MCF 10A (cell line): ENCODE data around the gene GAMT. TPM values are rescaled to one million over a fixed set of nuclear protein-coding genes. Genes with fewer than 3 reads are reported as not detected.

Source experiments
- BruUV-seq: library from RNA; stranded (reverse); fragments of 400-500 nt; replicated peaks from 2 replicates; lab custom pipeline; 2021; lab: Mats Ljungman, UMichigan
- CTCF ChIA-PET: fragments of 300-600 bp; sonication (Branson Sonifier 250); formaldehyde crosslinking; extraction: SDS; loops from one replicate; lab custom pipeline; 2021; ENCODE audit warnings: antibody characterized with exemption, inconsistent platforms; lab: Yijun Ruan, JAX
- POLR2A ChIA-PET: fragments of 300-600, 350-650 bp; sonication (Branson Sonifier 250); formaldehyde crosslinking; extraction: SDS; loops from one replicate; lab custom pipeline; 2020; ENCODE audit warnings: antibody characterized with exemption, inconsistent platforms; lab: Yijun Ruan, JAX
- DNase-seq: peaks from one replicate; pipeline ENCODE4 v3.0.0-alpha.2; 2018; ENCODE audit not compliant: unreplicated experiment
- H3K27ac Mint-ChIP-seq: one replicate; pipeline ENCODE4 v1.8.0; 2022; ENCODE audit warnings: mild to moderate bottlenecking, low read depth, mixed read lengths; ENCODE audit not compliant: unreplicated experiment
- H3K27me3 Mint-ChIP-seq: one replicate; pipeline ENCODE4 v1.8.0; 2022; ENCODE audit warnings: mixed read lengths; ENCODE audit not compliant: insufficient read depth, unreplicated experiment
- H3K36me3 Mint-ChIP-seq: one replicate; pipeline ENCODE4 v1.8.0; 2022; ENCODE audit warnings: mild to moderate bottlenecking, moderate library complexity, mixed read lengths; ENCODE audit not compliant: insufficient read depth, unreplicated experiment
- H3K4me1 Mint-ChIP-seq: one replicate; pipeline ENCODE4 v1.8.0; 2022; ENCODE audit warnings: mixed read lengths; ENCODE audit not compliant: insufficient read depth, unreplicated experiment
- H3K4me3 Mint-ChIP-seq: one replicate; pipeline ENCODE4 v1.8.0; 2022; ENCODE audit warnings: mild to moderate bottlenecking, moderate library complexity, mixed read lengths; ENCODE audit not compliant: unreplicated experiment
- H3K9me3 Mint-ChIP-seq: one replicate; pipeline ENCODE4 v1.8.0; 2022; ENCODE audit warnings: mixed read lengths; ENCODE audit not compliant: unreplicated experiment
- intact Hi-C: fragments of 100-400 bp; cut with micrococcal nuclease; formaldehyde crosslinking; loops from 2 replicates; pipeline ENCODE4 v1.14.1; 2022
- total RNA-seq: library from RNA; stranded (reverse); gene quantifications from 2 replicates; pipeline ENCODE4 v1.2.3, GENCODE V29; 2022
- TF ChIP-seq, protein P1 (sequence below): fragments of 200-600 bp; IDR thresholded peaks from one replicate; pipeline ENCODE4 v1.8.0; 2022; ENCODE audit warnings: antibody characterized with exemption, mild to moderate bottlenecking; ENCODE audit not compliant: unreplicated experiment

GAMT gene
- total RNA-seq, 1 experiment from 2014 or later, result 7.0 TPM

DNA sequence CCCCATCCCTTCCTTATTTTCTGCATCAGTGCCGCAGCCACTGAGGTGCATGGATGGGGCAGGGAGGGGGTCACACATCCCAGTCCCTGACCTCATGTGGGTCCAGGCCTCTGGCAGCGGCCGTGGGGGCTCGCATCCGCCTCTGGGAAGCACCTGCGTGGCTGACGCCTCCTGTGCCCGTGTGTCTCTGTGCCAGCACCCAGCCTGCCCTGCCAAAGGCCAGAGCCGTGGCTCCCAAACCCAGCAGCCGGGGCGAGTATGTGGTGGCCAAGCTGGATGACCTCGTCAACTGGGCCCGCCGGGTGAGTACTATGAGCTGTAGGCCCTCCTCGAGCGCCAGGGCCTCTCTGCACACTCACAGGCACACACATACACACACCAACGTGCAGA lies 12.7 kb downstream of the GAMT start:
- no peaks in the 10 kb centered on the region for H3K9me3 Mint-ChIP-seq
- no TSS peak for BruUV-seq
- H3K36me3 Mint-ChIP-seq, result peaks cover 55% of the 10 kb centered on the region
- H3K27ac Mint-ChIP-seq, result no peak overlapping the region
- H3K4me1 Mint-ChIP-seq, result peaks cover 6% of the 10 kb centered on the region
- no peaks in the 10 kb centered on the region for H3K27me3 Mint-ChIP-seq
- CTCF ChIA-PET, result interaction anchor here (1.4 to 1.5 kb wide), 2 partner anchors 14 to 109 kb away, joined by 3 to 5 read pairs; no protein-coding TSS in a partner anchor
- no peak overlapping the region for H3K4me3 Mint-ChIP-seq
- POLR2A ChIA-PET, result no interaction called here
- TF ChIP-seq, protein P1, sequence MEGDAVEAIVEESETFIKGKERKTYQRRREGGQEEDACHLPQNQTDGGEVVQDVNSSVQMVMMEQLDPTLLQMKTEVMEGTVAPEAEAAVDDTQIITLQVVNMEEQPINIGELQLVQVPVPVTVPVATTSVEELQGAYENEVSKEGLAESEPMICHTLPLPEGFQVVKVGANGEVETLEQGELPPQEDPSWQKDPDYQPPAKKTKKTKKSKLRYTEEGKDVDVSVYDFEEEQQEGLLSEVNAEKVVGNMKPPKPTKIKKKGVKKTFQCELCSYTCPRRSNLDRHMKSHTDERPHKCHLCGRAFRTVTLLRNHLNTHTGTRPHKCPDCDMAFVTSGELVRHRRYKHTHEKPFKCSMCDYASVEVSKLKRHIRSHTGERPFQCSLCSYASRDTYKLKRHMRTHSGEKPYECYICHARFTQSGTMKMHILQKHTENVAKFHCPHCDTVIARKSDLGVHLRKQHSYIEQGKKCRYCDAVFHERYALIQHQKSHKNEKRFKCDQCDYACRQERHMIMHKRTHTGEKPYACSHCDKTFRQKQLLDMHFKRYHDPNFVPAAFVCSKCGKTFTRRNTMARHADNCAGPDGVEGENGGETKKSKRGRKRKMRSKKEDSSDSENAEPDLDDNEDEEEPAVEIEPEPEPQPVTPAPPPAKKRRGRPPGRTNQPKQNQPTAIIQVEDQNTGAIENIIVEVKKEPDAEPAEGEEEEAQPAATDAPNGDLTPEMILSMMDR, result no peak
- no peak for DNase-seq
- intact Hi-C loops, result loop anchor here (10.0 kb wide), 2 partner anchors 74 to 114 kb away; partner anchors contain the start of gene FAM174C

DNA sequence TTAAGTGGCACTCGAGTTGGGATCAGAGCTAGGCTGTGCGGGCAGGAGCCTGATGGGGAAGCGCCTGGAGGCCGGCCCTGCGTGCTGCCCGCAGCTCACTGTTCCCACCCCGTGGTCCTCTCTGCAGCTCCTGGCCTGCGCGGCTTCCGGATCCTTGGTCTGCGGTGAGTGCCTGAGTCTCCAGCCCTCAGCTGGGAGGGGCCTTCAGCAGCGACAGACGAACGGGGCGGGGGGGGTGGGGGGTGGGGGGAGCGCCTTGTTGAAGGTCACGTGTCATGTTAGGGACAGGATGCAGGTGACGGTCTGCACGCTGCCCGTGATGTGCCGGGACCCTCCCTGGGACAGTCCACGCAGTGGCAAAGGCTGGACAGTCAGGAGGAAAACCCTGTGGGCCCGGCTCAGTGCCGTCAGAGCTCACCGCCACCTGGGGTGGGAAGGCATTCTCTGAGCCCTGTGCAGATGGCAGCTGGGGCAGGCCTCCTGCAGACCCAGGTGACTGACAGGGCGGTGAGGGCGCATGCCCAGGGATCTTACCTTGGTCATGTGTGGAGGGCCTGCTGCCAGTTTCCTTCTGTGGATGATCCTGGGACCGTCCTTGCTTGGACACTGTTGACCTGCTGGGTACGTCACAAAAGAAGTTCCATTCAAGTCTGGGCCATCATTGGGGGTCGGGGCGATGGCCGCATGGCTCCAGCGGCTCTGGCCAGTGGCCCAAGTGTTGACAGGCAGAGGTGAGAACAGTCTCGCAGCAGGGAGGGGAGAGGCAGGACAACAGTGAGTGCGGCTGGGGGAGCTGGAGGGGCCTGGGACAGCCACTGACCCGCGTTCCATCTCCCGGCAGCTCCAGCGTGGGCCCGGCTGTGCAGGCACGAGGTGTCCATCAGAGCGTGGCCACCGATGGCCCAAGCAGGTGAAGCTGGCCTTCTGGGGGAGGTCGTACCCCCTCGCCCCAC lies 13.4 kb downstream of the GAMT start:
- intact Hi-C loops, result loop anchor here (10.0 kb wide), 2 partner anchors 73 to 113 kb away; partner anchors contain the start of gene FAM174C
- DNase-seq, result no peak
- CTCF ChIA-PET, result interaction anchor here (0.5 to 1.5 kb wide), 3 partner anchors 15 to 108 kb away, joined by 3 to 5 read pairs (median 3); no protein-coding TSS in a partner anchor
- TF ChIP-seq, protein P1, result no peak
- no TSS peak for BruUV-seq
- H3K27me3 Mint-ChIP-seq, result no peaks in the 10 kb centered on the region
- no peaks in the 10 kb centered on the region for H3K9me3 Mint-ChIP-seq
- peaks cover 6% of the 10 kb centered on the region for H3K4me1 Mint-ChIP-seq
- peaks cover 57% of the 10 kb centered on the region for H3K36me3 Mint-ChIP-seq
- H3K4me3 Mint-ChIP-seq, result no peak overlapping the region
- POLR2A ChIA-PET, result no interaction called here
- no peak overlapping the region for H3K27ac Mint-ChIP-seq

DNA sequence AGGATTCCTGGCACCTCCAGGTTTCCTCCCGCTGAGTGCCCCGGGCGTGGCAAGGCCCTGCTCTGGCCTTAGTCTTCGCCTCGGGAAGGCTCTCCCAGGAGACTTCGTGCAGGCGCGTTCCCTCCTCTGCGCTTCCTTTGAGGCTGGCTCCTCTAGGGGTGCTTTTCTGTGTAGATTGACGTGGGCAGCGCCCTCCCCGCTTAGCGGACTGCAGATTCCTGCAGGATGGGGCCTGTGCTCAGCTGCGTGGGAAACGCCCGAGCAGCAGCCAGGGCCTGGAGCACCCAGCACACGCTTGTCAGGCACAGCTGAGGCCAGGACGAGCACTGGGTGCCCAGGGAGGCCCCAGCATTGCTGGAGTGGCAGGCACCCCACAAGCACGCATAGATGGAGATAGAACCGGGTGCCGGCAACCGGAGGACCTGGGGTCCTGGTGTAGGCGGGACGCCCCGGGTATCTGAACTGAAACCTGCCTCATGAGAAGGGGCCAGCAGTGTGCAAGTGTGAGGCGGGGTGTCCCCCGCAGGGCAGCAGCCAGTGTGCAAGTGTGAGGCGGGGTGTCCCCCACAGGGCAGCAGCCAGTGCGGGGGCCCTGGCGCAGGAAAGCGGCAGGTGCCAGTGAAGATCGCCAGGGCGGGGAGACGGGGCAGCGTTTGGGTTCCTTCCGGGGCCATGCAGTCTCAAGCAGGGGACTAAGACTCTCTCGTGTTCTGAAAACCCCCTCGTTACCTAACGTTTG lies 14.2 kb downstream of the GAMT start:
- no peaks in the 10 kb centered on the region for H3K27me3 Mint-ChIP-seq

More for the DNA sequence above, 14.2 kb downstream of the GAMT start:
- TF ChIP-seq, protein P1, result no peak
- Mint-ChIP-seq H3K4me3 (no peak overlapping the region), H3K36me3 (peaks cover 53% of the 10 kb centered on the region), H3K27ac (no peak overlapping the region), H3K4me1 (peaks cover 6% of the 10 kb centered on the region), H3K9me3 (no peaks in the 10 kb centered on the region)
- ChIA-PET POLR2A (interaction anchor here (0.6 kb wide), 1 partner anchor 16 kb away, joined by 3 read pairs; no protein-coding TSS in a partner anchor), CTCF (interaction anchor here (0.7 to 1.5 kb wide), 2 partner anchors 16 to 73 kb away, joined by 3 read pairs; no protein-coding TSS in a partner anchor)
- no peak for DNase-seq
- intact Hi-C loops, result loop anchor here (10.0 kb wide), 2 partner anchors 72 to 112 kb away; partner anchors contain the start of gene FAM174C
- BruUV-seq, result no TSS peak
